ENCODE data around the gene PTAFR.

Gene PTAFR

DNA sequence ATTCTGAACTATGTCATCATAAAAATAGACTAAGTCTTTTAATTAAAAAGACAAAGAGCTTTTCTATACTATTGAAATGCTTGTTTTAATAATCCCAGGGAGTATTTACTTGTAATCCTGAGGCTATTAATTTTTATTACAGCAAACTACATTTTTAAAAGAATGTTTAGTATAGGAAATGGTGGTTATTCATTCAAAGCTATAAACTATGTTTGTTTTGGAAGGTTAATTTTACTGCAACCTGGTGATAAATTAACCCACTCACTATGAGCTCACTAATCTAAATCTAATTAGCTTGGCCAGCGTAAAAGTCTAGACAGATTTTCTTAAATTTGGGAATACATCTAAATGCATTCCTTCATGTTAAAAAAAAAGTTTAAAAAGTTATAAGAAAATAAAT is 74.3 kb downstream of the PTAFR start:
- no peak overlapping the region for H3K4me3 ChIP-seq (ENCODE audit: low read depth, low read length)
- TF ChIP-seq, protein P1, sequence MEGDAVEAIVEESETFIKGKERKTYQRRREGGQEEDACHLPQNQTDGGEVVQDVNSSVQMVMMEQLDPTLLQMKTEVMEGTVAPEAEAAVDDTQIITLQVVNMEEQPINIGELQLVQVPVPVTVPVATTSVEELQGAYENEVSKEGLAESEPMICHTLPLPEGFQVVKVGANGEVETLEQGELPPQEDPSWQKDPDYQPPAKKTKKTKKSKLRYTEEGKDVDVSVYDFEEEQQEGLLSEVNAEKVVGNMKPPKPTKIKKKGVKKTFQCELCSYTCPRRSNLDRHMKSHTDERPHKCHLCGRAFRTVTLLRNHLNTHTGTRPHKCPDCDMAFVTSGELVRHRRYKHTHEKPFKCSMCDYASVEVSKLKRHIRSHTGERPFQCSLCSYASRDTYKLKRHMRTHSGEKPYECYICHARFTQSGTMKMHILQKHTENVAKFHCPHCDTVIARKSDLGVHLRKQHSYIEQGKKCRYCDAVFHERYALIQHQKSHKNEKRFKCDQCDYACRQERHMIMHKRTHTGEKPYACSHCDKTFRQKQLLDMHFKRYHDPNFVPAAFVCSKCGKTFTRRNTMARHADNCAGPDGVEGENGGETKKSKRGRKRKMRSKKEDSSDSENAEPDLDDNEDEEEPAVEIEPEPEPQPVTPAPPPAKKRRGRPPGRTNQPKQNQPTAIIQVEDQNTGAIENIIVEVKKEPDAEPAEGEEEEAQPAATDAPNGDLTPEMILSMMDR (IDR thresholded peaks at IDR 0.05; ENCODE audit: low read depth, low read length) = no peak

DNA sequence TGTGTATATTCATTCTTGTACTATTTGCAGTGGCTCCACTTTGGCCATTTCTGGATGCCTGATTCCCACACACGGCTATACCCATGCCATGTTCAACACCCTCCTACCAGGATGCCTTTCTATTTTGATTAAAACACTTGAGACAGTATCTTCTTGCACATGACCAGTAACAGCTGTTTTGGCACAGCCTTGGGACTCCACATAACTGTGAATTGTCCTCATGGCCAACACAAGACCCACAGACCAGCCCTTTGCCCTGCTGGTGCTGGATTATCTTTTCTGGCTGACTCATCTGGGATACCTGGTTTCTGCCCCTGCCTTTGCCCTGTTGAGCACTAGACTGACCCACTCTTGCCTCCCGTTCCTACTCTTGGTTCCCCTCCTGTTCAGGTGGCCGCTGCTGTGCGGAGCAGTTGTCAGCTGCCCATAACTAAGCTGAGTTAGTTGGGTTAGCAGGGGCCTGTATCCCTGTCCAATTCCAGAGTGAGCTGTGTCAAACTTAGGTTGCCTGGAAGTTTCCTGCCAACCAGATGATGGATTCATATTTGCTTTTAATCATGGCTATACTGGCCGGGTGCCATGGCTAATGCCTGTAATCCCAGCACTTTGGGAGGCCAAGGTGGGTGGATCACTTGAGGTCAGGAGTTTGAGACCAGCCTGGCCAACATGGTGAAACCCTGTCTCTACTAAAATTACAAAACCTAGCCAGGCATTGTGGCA is 77.3 kb downstream of the PTAFR start:
- no peak overlapping the region for H3K4me3 ChIP-seq (ENCODE audit: low read depth, low read length)
- TF ChIP-seq, protein P1 (IDR thresholded peaks at IDR 0.05; ENCODE audit: low read depth, low read length) = no peak

Data from WI38 (cell line).